ENCODE data around the gene MMP24. TPM values are rescaled to one million over a fixed set of nuclear protein-coding genes. Genes with fewer than 3 reads are reported as not detected.

Gene MMP24
- total RNA-seq, 1 experiment from 2014 or later: 7.1 TPM

- no TSS peak for BruUV-seq (replicated peaks)
- no peaks in the 10 kb centered on the region for H3K9me3 ChIP-seq (ENCODE audit: control insufficient read depth, insufficient read depth, low read depth, low read length)
- ChIA-PET POLR2A (interaction anchor here (0.6 to 0.9 kb wide), 12 partner anchors 14 to 1727 kb away, joined by 3 to 9 read pairs (median 5); no protein-coding TSS in a partner anchor), CTCF (interaction anchor here (0.6 to 0.8 kb wide), 3 partner anchors 60 to 163 kb away, joined by 3 to 5 read pairs (median 3); no protein-coding TSS in a partner anchor)
- ATAC-seq: peak; percentile 91
- DNase-seq (ENCODE audit: low read depth, low spot score): no peak
- H3K27ac ChIP-seq (ENCODE audit: low read length): peak within 1 kb of the TSS; percentile 98
- TF ChIP-seq REST (IDR thresholded peaks at IDR 0.05; ENCODE audit: insufficient read depth in 1 of 2, low read depth in 2 of 2, low read length in 1 of 2) (no peak; a peak in 1 of 4 replicates), POLR2AphosphoS5 (IDR thresholded peaks at IDR 0.05; ENCODE audit: low read depth, low read length) (peak; percentile 93), SIN3A (IDR thresholded peaks at IDR 0.05; ENCODE audit: borderline replicate concordance, insufficient read depth, low read depth, low read length) (peak; percentile 49; the same call in 1 of the 2 replicates), CTCF (IDR thresholded peaks at IDR 0.05) (no peak), TCF7L2 (IDR thresholded peaks at IDR 0.05; ENCODE audit: low read depth, low read length) (peak; percentile 73; the same call in 1 of the 2 replicates)
- H3K4me1 ChIP-seq (ENCODE audit: control insufficient read depth, insufficient read depth, low read length): peaks cover 21% of the 10 kb centered on the region
- peak within 1 kb of the TSS; percentile 91 to 94 for H3K4me3 ChIP-seq (ENCODE audit: low read depth in 2 of 2, low read length in 2 of 2)
- in situ Hi-C loops (cut with HindIII; ENCODE audit: low pct_unique_long_range_greater_than_20kb, low sequenced_read_pairs) (no loop called here), intact Hi-C loops (cut with micrococcal nuclease; ENCODE audit: unreplicated experiment) (no loop called here)
- H3K36me3 ChIP-seq (ENCODE audit: control insufficient read depth, insufficient read depth, low read length): peaks cover 9% of the 10 kb centered on the region
- H3K27me3 ChIP-seq (ENCODE audit: control insufficient read depth, insufficient read depth, low read length): no peaks in the 10 kb centered on the region
Observed at GRCh38 chr20:35284267-35284991, 57.9 kb downstream of the MMP24 start, which contains the start of gene EIF6. Gene EIF6, minus strand, starts transcription at chr20:35284772. Its CDS starts 285 bp downstream, at chr20:35284487.

- CTCF ChIA-PET: interaction anchor here (0.6 to 0.8 kb wide), 2 partner anchors 59 to 163 kb away, joined by 3 to 5 read pairs; no protein-coding TSS in a partner anchor
- in situ Hi-C loops (cut with HindIII; ENCODE audit: low pct_unique_long_range_greater_than_20kb, low sequenced_read_pairs): no loop called here
Observed at GRCh38 chr20:35284992-35285805, 58.7 kb downstream of the MMP24 start.

More at GRCh38 chr20:35284992-35285805, 58.7 kb downstream of the MMP24 start:
- Histone ChIP-seq H3K4me3 (ENCODE audit: low read depth in 2 of 2, low read length in 2 of 2) (peak overlapping the region; percentile 91 to 94), H3K27ac (ENCODE audit: low read length) (peak overlapping the region; percentile 98), H3K4me1 (ENCODE audit: control insufficient read depth, insufficient read depth, low read length) (peaks cover 14% of the 10 kb centered on the region), H3K27me3 (ENCODE audit: control insufficient read depth, insufficient read depth, low read length) (no peaks in the 10 kb centered on the region), H3K9me3 (ENCODE audit: control insufficient read depth, insufficient read depth, low read depth, low read length) (no peaks in the 10 kb centered on the region), H3K36me3 (ENCODE audit: control insufficient read depth, insufficient read depth, low read length) (peaks cover 6% of the 10 kb centered on the region)
- no peak for DNase-seq (ENCODE audit: low read depth, low spot score)
- POLR2A ChIA-PET: interaction anchor here (0.6 to 0.9 kb wide), 10 partner anchors 13 to 1726 kb away, joined by 3 to 9 read pairs (median 5); no protein-coding TSS in a partner anchor
- peak; percentile 20 for ATAC-seq
- TF ChIP-seq SIN3A (IDR thresholded peaks at IDR 0.05; ENCODE audit: borderline replicate concordance, insufficient read depth, low read depth, low read length) (no peak), REST (IDR thresholded peaks at IDR 0.05; ENCODE audit: insufficient read depth in 1 of 2, low read depth in 2 of 2, low read length in 1 of 2) (no peak), POLR2AphosphoS5 (IDR thresholded peaks at IDR 0.05; ENCODE audit: low read depth, low read length) (no peak), CTCF (IDR thresholded peaks at IDR 0.05) (no peak), TCF7L2 (IDR thresholded peaks at IDR 0.05; ENCODE audit: low read depth, low read length) (no peak)
- BruUV-seq (replicated peaks): TSS peak; percentile 95
- intact Hi-C loops (cut with micrococcal nuclease; ENCODE audit: unreplicated experiment): no loop called here

Measured in Panc1 (cell line).